HG03095 (cell line): Measurements from ENCODE around the gene SLC2A1.
A peak's percentile ranks its signal among the peaks of the same experiment; 100 is the strongest.
"Not testable (repeated sequence)": the region's sequence is repeated elsewhere in the genome, so short reads cannot be mapped to it uniquely, and the experiment has no call there.

ENCODE experiments used
- ATAC-seq: cut with Tn5 transposase; IDR thresholded peaks from one replicate; pipeline ENCODE4 v1.9.1; 2021; ENCODE audit warnings: moderate library complexity; ENCODE audit not compliant: unreplicated experiment

SLC2A1 gene

DNA sequence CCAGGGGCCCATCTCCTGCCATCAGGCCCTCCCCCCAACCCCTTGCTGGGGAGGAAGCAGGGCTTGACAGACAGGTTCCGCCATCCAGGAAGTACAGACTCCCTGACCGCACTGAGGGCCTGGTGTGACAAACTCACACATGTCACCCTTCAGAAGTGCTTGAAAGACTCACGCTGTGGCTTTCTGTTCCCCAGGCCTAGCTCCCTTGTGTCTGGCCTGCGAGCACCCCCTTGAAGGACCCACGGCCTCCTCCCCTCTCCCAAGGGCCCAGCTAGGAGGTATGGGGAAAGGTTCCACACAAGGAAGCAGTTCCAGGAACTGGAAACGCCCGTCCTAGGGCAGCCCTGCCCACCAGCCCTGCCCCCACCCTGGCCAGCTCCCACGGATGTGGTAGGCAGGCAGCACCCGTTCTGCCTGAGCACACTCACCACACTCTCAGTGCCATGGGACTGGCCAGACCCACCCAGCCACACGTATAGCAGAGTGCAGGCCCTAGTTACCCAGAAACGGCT lies 26.7 kb downstream of the SLC2A1 start:
- peak; percentile 61 for ATAC-seq

DNA sequence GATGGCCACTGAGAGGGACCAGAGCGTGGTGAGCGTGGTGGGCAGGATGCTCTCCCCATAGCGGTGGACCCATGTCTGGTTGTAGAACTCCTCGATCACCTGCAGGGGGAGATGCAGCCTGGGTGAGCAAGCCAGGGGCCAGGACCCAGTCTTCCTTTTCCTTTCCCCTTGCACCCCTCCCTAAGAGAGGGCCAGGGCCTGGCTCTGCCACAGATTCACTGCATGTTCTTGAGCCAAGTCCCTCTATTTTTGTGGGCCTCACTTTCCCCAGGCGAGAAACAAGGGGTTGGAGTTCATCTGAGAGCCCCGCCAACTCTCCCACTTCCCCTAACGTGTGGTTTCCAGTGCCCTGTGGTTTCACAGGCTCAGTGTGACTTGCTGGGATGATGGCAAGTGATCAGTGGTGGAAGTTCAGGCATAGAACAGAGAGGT lies 27.5 kb downstream of the SLC2A1 start:
- ATAC-seq: no peak

DNA sequence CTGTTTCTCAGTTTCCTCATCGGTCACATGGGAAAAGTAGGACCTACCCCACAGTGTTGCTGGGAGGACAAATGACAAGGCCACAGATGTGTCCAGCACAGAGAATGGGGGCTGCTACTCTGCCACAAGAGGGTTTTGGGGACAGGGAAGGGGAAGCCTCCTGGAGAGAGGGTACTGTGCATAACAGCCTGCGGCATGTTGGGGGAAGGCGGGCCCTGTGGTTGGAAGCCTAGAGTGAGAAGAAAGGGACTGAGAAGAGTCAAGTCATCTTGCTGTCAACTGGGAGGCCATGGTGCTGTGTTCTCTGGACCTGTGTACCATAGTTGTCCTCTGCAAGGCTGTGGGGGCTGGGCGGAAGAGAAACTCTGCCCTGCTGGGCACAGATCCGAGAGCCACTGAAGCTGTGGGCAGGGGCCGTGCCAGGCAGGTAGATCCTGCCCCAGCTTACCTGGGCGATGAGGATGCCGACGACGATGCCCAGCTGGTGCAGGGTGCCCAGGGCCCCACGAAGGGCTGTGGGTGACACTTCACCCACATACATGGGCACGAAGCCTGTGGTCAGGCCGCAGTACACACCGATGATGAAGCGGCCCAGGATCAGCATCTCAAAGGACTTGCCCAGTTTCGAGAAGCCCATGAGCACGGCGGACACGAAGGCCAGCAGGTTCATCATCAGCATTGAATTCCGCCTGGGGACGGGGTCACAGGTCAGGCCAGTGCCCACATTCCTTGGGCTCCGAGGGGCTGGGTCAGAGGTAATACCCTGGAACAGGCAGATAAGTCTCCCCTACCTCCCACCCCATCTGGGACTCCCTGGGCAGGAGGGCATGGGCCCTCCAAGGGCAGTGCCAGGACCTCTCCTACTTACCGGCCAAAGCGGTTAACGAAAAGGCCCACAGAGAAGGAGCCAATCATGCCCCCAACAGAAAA lies 28.2 kb downstream of the SLC2A1 start:
- ATAC-seq: no peak

DNA sequence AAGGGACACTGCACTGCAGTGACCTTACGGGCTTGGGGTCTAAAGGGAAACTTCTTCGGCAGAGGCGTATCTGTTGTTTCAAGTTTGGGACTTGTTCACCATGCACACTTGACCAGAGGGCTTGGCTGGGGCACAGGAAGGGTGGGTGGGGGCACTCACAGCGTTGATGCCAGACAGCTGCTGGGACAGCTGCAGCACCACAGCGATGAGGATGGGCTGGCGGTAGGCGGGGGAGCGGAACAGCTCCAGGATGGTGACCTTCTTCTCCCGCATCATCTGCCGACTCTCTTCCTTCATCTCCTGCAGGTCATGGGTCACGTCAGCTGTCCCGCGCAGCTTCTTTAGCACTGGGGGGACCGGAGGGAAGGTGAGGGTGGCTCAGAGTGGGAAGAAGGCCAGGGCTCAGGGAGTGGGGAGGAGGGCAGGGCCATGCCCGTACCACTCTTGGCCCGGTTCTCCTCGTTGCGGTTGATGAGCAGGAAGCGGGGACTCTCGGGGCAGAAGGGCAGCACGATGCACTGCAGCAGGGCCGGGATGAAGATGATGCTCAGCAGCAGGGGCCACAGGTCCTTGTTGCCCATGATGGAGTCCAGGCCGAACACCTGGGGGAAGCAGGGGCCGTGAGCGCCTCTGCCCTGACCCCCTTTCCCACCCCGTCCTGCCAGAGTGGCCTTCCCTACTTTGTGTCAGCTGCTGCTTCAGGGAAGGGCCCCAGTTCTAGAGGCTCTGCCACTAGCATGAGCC lies 29.1 kb downstream of the SLC2A1 start:
- no peak for ATAC-seq

DNA sequence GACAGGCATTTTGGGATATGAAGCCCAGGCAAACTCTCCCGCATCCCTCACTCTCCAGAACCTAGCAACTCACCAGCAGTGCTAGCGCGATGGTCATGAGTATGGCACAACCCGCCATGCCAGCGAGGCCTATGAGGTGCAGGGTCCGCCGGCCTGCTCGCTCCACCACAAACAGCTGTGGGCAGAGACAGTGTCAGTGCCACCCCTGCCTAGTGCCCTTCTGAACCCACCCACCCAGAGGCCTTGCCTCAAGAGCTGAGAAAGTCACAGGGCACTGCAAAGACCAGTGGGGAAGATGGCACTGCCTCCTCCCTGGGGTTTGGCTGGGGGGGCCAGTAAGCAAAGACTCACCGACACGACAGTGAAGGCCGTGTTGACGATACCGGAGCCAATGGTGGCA lies 29.8 kb downstream of the SLC2A1 start:
- ATAC-seq: no peak

DNA sequence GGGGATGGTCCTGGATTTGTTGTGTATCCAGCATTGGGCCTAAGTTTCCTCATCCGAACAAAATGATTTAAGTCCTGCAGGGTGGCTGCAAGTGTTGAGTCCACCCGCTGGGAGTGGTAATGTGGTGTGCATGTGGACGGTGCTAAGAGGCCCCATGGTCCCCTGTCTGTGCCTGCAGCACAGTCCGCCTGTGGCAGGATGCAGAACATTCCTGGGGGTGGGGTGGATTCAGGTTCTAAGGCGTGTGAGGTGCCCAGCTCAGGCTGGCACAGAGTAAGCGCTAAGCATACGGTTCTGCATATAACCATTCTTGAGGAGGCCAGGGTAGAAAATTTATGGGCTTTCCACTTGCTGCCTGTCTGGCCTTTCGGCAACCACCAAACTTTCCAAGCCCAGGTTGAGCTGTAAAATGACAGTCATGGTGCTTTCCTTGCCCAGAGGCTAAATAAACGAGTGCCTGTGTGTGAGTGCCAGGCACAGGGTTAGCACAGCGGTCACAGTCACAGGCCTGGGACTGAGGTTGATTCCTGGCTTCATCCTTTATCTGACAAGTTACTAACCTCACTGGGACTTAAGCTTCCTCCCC lies 30.7 kb downstream of the SLC2A1 start:
- ATAC-seq: no peak

DNA sequence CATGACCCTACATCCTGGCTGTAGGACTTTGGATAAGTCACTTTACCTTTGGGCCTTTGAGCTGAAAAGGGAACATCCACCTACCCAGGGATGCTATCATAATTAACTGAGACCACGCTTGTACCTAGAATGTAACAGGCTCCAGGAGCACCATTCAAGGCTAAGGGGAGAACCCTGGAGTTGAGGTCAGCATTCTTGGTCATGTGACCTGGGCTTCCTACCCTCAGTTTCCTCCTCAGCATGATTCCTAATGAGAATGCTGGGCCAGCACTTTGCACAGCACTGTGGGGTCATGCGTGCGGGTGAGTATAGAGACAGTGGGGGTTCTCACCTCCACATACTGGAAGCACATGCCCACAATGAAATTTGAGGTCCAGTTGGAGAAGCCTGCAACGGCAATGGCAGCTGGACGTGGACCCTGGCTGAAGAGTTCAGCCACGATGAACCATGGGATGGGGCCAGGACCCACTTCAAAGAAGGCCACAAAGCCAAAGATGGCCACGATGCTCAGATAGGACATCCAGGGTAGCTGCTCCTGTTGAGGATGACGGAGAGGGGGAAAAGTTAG lies 31.3 kb downstream of the SLC2A1 start:
- ATAC-seq: no peak

DNA sequence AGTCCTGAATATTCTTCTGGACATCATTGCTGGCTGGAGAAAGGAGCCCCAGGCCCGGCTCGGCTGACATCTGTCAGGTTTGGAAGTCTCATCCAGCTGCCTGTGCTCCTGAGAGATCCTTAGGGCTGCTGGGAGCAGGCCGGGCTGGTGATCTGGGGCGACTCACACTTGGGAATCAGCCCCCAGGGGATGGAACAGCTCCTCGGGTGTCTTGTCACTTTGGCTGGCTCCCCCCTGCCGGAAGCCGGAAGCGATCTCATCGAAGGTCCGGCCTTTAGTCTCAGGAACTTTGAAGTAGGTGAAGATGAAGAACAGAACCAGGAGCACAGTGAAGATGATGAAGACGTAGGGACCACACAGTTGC lies 31.8 kb downstream of the SLC2A1 start:
- ATAC-seq: no peak

DNA sequence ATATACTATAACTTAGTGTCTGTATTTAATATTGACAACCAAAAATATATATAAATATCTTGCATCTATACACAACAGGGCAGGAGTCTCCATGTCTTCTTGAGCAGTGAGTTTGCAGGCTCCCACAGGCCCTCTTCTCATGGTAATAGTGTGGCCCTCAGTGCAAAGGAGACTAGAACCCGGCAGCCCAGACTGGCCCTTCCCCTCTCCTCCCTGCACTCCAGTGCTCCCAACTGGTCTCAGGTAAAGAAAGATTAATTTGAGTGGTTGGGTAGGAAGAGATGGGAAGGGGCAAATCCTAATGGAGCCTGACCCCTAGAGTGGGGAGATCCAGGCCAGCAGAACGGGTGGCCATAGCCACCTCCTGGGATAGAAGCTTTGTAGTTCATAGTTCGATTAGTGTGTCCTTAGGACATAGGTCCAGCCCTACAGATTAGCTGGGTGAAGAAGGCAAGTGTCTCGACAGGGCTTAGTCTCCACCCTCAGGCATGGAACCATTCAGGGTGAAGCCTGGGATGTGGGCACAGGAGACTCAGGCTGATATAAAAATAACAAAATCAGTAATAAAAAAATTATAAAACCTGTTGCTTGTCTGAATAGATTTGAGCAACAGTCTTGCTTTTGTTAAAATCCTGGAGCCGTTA lies 32.3 kb downstream of the SLC2A1 start:
- ATAC-seq: no peak

DNA sequence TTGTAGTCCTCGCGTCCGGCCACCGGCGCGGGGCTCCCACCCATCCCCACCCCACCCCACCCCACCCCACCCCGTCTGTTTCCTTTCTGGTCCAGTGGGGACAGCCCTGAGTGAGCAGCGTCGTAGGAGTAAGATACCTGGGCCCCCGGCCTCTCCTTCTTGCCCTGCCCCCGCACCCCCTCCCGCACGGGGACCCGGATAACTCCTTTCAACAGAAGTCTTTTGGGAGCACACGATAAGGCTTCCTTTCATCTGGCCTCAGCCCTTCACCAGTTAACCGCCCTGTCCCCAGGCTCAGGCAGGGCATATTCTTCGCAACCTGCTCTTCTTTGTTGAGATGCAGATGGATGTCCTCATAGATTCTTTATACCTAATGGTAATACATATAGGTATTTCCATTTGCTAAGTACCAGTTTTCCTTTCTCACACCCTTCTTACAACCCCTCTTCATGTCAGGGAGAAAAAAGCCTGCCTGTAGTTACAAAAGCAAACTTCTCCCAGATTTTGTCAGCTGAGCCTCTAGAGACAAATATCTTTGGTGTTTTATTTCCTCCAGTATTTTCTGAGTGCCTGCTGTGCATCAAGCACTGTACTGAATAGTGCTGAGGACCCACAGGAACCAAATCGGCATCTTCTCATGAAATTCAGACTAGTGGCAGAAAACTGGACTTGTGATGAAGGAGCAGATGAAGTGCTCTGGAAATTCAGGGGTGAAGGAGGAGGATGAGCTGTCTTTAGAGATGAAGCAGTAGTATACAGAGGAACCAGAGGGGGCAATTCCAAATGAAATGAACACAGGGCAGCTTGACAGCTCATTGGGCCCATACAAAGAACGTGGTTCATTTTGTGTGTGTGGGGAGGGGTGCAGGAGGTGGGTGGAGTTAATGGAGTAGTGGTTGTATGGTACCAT lies 33.6 kb downstream of the SLC2A1 start:
- ATAC-seq: no peak

DNA sequence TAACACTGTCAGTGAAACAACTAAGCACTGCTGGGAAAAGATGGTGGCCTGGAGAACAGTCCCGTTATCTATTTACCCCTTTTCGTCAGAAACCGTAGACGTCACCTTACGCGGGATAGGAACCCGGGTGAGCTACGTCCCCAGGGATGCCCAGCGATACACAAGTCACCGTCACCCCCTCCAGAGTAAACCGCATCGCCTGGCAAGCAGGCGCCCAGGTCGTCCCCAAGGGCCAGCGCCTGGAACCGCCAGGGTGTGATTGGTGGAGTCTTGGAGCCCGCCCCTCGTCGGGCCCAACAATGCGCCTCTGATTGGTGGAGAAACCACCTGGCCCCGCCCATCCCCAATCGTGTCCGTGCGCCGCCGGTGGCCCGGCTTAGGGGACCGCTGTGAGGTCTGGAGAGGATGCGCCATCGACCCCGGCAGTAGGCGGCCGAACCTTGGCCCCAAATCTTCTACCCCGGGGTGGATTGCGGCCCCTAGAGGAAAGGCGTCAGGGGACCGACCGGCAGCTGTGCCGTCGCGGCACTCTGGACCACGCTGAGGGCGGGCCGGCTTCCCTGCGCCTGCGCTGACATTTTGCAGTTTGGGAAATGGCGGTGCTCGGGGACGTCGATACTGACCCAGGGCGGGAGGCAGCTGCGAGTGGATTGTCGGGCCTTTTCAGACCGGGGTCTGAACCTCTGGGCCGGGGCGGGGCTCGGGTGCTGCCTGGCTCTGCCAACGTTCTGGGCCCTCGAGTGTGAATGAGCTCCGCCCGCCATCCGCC lies 34.4 kb downstream of the SLC2A1 start:
- ATAC-seq: peak; percentile 83

DNA sequence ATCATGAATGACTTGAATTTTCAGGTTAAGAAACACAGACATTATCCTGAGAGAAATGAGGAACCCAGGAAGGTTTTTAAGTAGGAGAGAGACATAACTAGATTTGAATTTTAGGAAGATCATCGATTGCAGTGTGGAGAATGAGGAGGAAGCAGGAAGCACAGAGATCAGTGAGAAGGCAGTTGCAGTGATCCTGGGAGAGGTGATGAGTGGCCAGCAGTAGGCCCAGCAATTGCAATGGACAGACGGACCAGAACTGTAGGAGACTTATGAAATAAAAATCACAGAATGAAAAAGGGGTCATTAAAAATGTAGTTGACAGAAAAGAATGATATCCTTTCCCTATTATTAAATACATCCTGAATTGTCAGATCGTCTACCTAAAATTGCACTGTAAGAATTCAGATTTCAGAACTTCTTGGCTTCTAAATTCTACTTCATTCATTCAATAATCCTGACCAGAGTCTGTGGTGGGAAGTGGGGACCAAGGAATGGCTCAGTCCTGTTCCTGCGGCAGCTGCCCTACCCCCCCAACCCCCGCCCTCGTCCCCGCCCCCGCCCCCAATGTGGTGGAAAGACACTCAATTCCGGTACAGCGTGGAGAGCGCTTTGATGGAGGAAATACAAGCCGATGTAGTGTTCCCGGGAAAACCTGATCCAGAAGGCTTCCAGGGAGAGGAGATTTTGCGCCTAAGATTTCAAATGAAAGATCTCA lies 35.1 kb downstream of the SLC2A1 start:
- no peak for ATAC-seq

DNA sequence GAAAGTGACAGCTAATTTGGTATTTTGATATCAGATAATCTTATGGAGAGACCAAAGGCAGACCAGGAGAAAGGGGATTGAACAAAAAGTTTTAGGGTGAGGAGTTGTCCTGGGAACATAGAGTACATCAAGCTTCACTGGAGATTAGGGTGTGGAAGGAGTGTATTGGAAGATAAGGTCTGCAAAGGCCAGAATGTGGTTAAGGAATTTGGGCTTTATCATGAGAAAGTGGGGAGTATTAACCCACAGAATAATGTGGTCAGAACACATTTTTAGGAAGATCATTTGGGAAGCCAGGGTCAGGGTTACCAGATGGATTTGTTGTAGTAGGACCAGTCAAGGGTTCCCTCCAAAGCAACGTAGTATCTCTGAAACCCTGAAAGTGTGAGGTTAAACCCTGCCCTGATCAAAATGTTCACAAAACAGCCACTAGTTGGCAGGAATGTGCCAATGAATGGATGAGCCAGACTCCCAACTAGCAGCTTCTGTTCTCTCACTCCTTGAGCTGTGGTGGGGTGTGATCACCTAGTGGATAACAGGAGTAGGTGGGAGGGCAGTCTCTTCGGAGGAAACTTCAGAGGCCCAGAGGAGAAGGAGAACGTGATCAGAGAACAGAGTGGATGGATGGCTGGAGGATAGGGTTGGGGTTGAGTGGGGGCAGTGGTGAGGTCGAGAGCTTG lies 35.8 kb downstream of the SLC2A1 start:
- no peak for ATAC-seq

DNA sequence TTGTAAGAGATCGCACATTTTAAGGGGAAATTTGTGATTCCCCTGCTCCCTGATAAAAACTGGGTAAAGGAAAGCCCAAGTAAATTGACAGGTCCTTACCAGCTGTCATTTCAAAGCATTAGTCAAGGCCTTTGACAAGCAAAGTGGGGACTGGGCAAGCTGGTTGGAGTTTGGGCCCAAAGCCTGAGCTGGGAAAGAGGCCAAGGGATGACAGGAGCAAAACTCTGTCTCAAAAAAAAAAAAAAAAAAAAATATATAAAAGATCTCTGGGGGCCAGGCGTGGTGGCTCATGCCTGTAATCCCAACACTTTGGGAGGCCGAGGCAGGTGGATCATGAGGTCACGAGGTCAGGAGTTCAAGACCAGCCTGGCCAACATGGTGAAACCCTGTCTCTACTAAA lies 36.9 kb downstream of the SLC2A1 start:
- ATAC-seq: no peak

DNA sequence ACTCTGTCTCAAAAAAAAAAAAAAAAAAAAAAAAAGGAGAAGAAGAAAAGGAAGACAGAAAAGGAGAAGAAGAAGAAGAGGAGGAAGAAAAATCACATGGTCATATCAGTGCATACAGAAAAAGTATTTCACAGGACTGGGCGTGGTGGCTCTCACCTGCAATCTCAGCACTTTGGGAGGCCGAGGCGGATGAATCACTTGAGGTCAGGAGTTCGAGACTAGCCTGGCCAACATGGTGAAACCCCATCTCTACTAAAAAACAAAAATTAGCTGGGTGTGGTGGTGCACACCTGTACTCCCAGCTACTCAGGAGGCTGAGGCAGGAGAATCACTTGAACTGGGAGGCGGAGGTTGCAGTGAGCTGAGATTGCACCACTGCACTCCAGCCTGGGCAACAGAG lies 39.0 kb downstream of the SLC2A1 start:
- not testable (repeated sequence) for ATAC-seq

DNA sequence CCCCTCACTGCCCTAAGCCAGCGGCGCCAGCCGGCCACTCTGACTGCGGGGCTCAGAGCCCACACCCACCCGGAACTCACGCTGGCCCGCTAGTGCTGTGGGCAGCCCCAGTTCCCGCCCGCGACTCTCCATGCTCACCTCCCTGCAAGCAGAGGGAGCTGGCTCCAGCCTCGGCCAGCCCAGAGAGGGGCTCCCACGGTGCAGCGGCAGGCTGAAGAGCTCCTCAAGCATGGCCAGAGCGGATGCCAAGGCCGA lies 41.5 kb downstream of the SLC2A1 start:
- no peak for ATAC-seq

DNA sequence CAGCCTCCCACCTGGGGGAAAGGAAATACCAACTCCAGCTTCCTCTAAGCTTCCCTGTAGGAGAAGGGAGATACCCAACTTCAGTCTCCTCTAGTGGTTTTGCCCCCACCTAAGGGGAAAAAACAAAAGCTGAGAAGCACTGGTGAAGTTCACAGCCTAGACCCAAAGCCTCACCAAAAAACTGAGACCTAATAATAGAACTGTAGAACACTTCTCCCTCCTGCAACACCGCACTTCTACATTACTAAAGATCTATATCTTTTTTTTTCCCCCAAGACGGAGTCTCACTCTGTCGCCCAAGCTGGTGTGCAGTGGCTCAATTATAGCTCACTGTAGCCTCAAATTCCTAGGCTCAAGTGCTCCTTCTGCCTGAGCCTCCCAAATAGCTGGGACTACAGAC lies 43.2 kb downstream of the SLC2A1 start:
- ATAC-seq: no peak

DNA sequence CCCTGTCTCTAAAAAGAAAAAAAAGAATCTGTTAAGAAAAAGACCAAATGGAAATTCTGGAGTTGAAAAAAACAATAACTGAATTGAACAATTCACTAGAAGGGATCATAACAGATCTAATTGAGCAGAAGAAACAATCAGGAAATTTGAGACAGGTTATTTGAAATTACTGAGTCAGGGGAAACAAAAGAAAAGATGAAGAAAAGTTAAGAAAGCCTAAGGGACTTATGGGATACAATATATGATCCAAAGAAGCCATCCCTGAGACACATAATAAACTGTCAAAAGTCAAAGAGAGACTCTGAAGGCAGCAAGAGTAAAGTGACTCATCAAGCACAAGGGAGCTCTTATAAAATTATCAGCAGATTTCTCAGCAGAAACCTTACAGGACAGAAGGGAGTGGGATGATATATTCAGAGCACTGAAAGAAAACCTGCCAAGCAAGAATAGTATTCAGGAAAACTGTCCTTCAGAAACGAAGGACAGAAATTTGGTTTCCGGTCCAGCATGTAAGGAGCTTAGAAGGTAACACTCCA lies 44.5 kb downstream of the SLC2A1 start:
- no peak for ATAC-seq
